COR-L47 (cell line): ENCODE measurements around the gene TPGS1.
"Not testable (repeated sequence)": the region's sequence is repeated elsewhere in the genome, so short reads cannot be mapped to it uniquely, and the experiment has no call there.

ENCODE experiments used
- DNase-seq: peaks from one replicate; lab custom pipeline; 2025; lab: John Stamatoyannopoulos, UW

The TPGS1 gene

DNA sequence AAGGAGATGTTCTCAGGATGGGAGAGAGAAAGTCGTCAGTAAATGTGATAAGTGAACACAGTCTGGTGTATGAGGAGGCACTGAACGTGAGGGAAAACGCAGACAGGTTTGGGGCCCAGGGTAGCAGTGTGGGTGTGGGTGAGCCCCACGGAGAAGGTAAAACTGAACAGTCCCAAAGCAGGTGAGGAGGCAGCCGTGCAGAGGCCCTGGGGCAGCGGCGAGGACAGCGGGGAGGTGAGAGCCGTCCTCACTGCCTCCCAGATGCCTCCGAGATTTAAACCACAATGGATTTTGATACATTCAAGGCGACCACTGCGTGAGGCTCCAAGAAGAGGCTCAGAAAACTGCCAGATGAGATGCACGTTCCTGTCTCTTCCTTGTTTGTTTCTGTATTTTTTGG lies 31.9 kb upstream of the TPGS1 start:
- DNase-seq, result no peak

DNA sequence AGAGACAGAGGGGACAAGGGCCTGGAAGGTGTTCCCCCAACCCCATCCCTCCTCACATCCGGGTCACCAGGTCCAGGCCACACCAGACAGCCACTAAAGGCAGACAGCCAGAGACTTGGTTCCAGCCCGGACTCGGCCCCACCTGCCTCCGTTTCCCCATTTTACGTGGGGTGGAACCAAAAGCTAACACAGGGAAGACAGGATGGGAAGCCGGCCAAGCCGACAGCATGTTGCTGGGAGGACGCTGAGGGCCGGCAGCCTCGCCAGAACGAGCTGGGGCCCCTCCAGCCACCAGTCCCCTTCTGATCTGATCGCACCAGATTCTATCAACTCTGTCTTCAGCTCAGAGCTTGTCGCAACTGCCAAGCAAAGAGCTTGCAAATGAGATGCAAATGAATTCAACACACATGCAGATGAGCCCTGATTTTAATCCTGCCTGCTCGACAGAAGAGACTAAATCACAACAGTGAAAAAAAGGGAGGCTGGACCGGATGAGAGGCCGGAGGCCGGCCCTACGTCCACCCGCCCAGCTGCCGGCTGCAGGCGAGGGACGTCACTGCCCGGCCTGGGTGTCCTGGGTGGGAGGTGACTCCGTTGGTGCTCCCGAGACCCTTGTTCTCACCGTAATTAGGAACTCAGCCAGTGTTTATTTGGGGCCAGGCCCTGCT lies 28.9 kb upstream of the TPGS1 start:
- DNase-seq, result no peak

DNA sequence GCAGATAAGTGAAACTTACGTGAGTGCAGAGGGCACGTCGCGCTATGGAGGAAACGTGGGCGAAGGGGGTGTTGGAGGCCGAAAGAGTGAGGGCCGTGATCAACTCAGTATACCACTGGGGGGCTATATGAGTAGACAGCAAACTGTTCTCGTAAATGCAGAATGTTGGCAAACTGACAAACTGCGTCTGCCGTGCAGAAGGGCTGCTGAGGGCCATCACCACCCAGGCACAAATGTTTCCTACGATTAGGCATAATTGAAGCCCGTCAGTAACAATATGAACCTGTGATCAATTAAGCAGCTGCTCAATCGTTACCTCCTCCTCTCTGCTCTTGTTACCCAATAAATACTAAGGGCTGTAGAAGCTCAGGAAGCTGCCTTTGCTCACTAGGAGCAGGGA lies 28.3 kb upstream of the TPGS1 start:
- no peak for DNase-seq

DNA sequence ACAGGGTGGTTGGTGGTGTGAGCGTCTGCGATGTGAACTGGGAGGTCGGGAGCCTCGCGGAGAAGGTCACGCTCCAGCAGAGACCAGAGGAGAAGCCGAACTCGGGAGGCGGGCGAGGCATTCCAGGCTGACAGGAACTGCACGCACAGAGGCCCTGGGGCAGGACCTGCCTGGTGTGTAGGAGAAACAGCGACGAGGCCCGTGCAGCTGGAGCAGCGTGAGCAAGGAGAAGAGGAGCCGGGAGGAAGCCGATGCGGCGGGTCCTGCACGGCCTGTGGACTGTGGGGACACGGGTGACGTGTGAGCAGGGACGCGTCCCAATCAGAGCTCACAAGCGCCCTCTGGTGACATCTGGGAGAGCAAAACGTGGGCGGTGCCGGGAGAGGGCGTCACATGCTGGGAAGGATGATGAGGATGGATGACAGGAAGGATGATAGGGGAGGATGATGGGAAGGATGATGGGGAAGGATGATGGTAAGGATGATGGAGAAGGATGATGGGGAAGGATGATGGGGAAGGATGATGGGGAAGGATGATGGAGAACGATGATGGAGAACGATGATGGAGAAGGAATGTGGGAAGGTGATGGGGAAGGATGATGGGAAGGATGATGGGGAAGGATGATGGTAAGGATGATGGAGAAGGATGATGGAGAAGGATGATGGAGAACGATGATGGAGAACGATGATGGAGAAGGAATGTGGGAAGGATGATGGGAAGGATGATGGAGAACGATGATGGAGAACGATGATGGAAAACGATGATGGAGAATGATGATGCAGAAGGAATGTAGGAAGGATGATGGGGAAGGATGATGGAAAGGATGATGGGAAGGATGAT lies 27.1 kb upstream of the TPGS1 start:
- peak; percentile 32 for DNase-seq

DNA sequence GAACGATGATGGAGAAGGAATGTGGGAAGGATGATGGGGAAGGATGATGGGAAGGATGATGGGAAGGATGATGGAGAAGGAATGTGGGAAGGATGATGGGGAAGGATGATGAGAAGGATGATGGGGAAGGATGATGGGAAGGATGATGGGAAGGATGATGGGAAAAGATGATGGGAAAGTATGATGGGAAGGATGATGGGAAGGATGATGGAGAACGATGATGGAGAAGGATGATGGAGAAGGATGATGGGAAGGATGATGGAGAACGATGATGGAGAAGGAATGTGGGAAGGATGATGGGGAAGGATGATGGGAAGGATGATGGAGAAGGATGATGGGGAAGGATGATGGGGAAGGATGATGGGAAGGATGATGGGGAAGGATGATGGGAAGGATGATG lies 26.2 kb upstream of the TPGS1 start:
- not testable (repeated sequence) for DNase-seq

DNA sequence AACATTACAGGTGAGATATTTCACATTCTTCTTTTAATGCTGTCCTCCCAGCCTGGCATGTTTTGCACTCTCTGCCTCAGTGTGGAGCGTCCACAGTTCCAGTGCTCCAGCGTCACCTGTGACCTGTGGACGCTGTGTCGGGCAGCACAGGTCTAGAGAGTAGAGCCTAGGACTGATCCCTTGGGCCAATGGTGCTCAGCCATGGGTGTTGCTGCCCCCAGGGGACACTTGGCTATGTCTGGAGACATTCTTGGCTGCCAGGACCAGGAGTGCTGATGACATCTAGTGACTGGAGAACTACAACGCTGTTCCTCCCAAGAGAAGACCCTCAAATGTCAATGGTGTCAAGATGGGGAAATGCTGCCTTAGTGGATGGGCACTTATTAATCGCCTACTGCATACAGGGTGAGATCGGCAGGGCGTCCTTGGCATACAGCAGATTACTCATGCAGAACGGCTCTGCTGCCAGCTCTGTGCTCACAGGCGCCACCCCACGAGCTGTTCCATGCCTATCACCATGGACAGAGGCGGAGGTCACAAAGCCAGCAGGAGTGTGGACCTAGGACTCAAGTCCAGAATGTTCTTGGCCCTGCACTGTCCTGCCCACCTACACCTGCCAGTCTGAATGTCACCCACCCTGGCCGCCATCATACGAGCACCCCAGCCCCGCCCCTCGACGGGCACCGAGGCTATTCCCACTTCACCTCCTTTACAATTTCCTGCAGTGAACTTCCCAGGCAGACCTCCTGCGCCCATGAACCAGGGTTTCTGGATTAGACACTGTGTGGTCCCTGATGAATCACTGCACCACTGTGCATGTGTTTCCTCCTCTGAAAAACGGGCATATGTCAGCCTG lies 24.9 kb upstream of the TPGS1 start:
- DNase-seq, result no peak

DNA sequence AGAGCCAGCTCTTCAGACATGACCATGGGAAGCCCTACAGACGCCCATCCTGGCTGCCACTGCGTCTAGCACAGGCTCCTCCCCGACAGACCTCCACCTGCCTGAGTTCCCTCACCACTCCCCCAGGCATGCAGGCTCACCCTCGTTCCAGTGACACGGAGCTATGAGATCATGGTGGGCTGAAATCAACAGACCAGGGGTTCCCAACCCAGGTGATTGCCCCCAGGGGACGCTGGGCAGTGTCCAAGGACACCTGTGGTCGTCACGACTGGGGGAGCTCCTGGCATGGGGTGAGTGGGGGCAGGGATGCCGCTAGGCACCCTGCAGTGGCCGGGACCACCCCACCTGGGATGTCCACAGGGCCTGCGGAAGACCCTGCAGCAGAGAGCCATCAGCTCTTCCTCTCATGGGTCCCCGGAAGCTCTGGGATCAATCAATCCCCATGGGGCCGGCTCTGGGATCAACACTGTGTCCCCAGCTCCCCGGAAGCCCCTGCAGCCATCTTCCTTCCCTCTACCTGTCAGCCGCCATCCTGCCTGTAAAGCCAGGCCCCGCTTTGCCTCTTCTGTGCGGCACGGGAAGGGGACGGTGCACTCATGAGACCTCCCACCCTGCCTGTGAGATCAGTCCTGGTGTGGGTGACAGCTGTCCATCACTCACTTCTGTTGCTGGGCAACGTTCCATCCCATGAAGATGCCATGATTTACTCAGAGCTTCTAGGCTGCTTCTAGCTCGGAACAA lies 23.8 kb upstream of the TPGS1 start:
- DNase-seq, result no peak

DNA sequence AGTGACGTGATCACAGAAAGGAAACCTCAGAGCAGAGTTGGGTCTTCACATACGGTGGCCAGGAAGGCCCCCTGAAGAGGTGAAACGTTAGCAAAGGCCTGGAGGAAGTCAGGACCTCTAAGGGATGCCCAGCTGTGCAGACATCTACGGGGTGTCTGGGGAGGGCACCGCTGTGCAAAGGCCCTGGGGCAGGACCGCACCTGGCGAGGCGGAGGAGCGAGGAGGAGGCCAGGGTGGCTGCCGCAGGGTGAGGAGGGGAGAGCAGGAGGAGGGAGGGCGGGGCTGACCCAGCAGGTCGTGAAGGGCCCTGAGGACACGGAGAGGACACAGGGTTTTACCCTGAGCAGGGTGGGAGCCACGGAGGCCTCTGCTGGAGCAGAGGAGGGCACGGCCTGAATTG lies 22.8 kb upstream of the TPGS1 start:
- DNase-seq, result no peak

DNA sequence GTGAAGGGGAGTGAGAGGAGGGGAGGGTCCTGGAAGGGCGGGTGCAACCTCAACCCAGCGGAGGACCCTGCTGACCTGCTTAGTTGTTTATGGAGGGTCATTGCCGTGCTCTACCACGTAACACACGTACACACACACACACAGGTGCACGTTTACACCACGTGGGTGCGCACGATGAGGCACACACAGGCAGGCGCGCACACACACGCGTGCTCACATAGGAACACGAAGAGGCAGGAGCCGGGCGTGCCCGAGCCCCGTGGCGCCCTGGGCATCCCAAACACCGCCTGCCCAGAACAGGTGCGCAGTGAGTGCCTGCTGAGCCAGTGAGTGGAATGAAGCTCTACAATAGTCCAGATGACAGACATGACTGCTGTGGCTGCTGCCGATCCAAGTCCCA lies 22.2 kb upstream of the TPGS1 start:
- DNase-seq, result peak; percentile 68

DNA sequence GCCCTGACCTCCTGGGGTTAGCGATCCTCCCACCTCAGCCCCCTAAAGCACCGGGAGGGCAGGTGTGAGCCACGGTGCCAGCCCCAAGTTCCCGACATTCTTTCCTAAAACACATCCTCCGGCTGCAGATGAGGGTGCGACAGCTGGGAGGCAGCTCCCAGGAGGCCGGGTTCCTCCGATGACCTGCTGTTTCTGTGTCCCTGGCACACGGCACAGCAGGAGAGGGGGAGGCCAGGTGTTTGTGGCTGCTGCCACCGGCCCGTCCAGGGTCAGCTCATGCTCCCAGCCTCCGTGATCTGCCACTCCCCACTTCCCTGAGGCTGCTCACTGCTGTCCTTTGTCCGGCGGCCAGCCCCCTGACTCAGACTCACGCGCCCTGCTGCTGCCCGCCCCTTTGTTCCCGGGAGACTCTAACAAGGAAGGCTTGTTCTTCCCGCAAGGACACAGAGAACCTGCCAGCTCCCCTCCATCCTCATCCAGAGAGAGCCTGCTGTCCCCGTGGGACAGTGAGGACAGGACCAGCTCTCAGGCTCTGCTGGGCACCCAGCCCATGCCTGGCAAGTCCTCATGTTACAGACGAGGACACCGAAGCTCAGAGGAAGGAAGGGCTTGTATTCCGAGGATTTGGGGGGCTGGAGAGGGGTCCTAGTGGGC lies 21.6 kb upstream of the TPGS1 start:
- peak; percentile 83 for DNase-seq

DNA sequence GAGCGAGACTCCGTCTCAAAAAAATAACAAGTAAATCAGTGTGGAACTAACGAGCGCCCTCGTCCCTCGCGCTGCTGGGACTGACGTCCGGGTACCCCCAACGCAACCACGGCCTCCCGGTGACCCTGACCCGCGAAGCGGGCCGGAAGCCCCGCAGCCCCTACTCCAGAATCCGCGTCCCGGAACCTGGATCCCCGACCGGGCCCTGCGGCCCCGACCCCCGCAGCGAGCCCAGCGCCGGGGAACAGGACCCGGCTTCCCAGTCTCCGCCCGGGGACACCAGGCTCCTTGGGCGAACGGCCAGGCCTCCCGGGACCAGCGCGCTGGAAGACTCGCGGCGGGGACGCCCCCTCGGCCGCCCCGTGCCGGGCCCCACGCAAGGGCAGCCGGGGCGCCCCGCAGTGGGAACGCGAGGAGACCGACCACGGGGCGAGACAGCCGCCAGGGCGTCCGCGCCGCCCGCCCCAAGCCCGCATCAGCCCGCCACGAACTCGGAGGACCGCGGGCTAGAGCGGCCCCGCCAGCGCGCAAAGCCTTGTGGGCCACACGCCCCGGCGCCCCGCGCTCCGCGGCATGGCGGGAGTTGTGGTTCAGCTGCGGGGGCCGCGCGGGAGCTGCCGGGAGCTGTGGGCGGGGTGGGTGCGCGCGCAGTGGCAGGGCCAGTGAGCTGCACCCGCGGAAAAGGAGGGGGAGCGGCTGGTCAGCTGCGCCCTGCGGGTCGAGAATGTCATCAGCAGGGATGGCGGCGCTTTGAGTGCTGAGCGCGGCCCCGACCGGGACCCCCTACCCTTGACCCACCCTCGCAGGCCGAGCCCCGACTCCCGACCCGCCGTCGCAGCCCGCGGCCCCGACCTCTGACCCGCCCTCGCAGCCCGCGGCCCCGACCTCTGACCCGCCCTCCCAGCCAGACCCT lies 18.5 kb upstream of the TPGS1 start:
- DNase-seq, result peak; percentile 94

DNA sequence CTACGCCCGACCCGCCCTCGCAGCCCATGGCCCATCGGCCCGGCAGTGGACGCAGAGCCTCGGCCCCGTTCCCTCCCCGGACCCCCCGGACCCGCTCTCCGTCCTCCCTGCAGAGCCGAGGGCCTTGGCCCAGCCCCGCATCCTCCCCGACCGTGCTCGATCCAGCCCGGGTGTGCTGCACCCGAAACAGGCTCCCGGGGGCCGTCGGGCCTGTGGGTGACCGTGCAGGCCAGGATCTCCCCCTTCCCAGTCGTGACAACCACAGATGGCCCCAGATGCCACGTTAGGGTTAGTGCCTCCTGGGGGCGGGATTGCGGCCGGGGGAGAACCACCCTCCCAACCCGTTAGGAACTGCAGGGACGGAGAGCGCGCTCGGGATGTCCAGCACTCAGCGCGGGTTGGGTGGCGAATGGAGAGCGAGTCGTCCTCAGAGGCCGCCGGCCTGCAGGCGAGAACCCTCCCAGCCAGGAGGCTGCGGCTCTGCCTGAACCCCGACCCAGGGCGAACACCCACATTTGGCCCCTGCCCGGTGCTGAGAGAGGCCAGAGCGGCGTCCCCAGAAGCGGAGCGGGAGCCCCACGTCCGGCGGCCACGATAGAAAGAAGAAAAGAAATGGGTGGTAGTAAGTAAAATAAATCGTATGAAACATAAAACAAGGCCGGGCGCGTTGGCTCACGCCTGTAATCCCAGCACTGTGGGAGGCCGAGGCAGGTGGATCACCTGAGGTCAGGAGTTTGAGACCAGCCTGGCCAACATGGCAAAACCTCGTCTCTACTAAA lies 17.7 kb upstream of the TPGS1 start:
- DNase-seq, result no peak

DNA sequence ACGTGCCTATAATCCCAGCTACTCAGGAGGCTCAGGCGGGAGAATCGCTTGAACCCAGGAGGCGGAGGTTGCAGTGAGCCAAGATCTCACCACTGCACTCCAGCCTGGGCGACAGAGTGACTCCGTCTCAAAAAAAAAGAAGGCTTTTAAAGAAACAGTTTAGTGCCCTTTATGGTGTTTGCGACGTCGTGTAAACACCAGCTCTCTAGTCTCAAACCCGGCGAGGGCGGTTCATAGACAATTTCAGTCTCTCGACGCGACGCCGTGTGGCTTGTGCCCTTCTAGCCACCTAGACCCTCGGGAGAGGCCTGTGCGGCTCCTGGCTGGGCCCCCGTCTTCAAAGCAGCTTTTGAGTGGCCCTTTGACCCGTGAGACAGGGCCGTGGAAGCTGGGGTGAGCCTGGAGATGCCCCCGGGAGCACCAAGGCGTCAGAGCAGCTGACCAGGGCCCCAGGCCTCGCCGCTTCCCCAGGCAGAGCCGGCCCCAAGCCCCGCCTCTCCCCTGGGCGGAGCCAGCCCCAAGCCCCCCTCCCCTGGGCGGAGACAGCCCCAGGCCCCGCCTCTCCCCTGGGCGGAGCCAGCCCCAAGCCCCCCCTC lies 16.1 kb upstream of the TPGS1 start:
- DNase-seq, result no peak

DNA sequence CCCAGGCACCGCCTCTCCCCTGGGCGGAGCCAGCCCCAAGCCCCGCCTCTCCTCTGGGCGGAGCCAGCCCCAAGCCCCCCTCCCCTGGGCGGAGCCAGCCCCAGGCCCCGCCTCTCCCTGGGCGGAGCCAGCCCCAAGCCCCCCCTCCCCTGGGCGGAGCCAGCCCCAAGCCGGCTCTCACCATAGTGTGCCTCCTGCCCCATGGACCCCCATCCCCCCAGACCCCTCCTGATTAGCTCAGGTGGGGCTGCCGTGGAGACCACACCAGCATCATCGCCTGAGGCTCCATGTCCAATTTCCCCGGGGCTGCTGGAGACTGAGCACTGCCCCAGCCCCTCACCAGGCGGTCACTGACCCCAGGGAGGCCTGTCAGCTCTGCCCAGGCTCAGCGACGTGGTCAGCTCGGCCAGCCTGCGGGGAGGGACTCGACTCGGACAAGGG lies 15.2 kb upstream of the TPGS1 start:
- DNase-seq, result no peak

DNA sequence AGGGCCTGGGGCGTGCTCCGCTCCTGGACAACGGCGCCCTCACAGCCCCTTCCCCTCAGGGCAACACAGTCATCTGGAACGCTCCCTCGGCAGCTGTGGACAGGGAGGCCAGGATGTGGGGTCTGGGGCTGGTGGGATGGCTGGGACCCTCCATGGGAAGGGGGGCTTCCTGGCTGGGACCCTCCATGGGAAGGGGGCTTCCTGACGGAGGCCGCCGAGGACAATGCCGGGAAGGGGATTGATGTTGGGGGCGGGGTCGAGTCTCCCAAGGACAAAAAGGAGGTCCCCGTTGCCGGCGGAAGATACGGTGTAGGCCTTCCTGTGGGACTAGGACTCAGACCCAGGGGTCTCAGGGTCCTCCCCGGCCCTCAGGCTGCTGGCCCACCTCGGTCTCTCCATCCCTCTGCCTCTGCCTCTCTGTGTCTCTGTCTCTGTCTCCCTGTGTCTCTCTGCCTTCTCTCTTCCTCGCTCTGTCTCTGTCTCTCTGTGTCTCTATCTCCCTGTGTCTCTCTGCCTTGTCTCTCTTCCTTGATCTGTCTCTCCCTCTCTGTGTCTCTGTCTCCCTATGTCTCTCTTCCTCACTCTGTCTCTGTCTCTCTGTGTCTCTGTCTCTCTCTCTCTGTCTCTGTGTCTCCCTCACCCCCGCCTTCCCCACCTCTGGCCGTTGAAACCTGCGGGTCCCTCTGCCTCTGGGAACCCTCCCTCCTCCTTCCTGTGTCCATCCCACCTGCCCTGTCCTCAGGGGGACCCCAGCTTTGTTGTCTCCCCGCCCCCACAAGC lies 13.7 kb upstream of the TPGS1 start:
- no peak for DNase-seq

DNA sequence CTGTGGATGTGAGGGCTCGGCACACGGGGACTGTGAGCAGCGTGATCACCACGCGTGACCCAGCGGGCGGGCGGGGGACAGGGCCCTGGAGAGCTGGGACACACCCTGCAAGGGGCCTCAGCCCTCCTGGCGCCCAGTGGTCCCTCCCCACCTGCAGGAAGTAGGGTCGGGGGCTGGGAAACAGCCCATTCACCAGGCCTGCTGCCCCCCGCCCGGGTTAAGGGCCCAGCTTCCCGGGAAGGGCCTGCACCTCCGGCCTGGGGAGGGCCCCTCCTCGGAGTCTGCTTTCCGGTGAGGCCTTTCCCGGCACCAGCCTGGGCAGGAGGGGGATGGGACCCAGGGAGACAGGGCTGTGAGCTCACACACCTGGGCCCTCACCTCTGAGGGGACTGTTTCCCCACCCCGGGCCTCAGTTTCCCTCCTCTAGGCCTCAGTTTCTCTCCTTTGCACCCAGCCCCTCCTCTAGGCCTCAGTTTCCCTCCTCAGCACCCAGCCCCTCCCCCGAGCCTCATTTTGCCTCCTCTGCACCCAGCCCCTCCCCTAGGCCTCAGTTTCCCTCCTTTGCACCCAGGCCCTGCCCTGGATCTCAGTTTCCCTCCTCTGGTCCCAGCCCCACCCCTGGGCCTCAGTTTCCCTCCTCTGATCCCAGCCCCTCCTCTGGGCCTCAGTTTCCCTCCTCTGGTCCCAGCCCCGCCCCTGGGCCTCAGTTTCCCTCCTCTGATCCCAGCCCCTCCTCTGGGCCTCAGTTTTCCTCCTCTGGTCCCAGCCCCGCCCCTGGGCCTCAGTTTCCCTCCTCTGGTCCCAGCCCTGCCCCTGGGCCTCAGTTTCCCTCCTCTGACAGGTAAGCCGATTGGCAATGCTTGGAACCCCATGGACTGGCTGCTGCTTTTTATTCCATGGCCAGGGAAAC lies 12.9 kb upstream of the TPGS1 start:
- DNase-seq, result no peak

DNA sequence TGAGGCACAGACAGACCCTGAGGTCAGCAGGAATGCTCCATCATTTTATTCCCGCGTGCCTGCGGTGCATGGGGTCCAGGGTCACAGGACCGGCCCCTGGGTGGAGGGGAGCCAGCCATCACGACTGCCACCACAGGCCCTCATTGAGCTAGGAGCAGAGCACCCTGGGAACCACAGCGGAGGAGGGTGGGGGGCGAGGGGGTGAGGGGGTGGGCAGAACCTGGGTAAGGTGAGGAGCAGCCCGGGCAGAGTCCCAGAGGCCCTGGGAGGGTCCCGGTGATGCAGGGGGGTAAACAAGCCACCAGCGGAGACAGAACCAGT lies 12.3 kb upstream of the TPGS1 start:
- no peak for DNase-seq
